Astrocyte of the cerebellum (primary cell): ENCODE measurements around the gene CENPW.

Source experiments
- DNase-seq: peaks from one replicate; pipeline ENCODE4 v3.0.0-alpha.2; 2011; ENCODE audit warnings: low read depth
- H3K4me3 ChIP-seq: 2 replicates; pipeline ENCODE4 v1.5.1; 2011; ENCODE audit warnings: mild to moderate bottlenecking, low read depth, low read length, moderate library complexity
- CTCF ChIP-seq: IDR thresholded peaks from 2 replicates; pipeline ENCODE4 v1.5.1; 2012; ENCODE audit warnings: low read length, low read depth, moderate library complexity, mild to moderate bottlenecking; ENCODE audit errors: missing control alignments
- in situ Hi-C: cut with HindIII; loops from 2 replicates; pipeline ENCODE4 v1.10.0; 2017; ENCODE audit warnings: low sequenced_read_pairs

CENPW gene

GRCh38 chr6:126339796-126340609 lies at the start of gene CENPW:
TSS of gene CENPW (plus strand) at chr6:126340115. CDS start at chr6:126340274, 159 bp downstream.
- in situ Hi-C loops: no loop called here
- peak; percentile 51 for DNase-seq
- H3K4me3 ChIP-seq: peak within 1 kb of the TSS; percentile 74
- TF ChIP-seq CTCF: no peak

GRCh38 chr6:126293891-126294524 lies 45.9 kb upstream of the CENPW start:
- in situ Hi-C loops: no loop called here
- H3K4me3 ChIP-seq: no peak overlapping the region
- DNase-seq: no peak
- no peak for TF ChIP-seq CTCF

- no peak for DNase-seq
- no peak overlapping the region for H3K4me3 ChIP-seq
- no peak for TF ChIP-seq CTCF
- in situ Hi-C loops: no loop called here
Measured at GRCh38 chr6:126300126-126300525, 39.8 kb upstream of the CENPW start.

- no peak for TF ChIP-seq CTCF
- no peak for DNase-seq
- no peak overlapping the region for H3K4me3 ChIP-seq
- in situ Hi-C loops: no loop called here
Measured at GRCh38 chr6:126300735-126301134, 39.2 kb upstream of the CENPW start.

- in situ Hi-C loops: no loop called here
- TF ChIP-seq CTCF: no peak
- H3K4me3 ChIP-seq: no peak overlapping the region
- DNase-seq: no peak
Measured at GRCh38 chr6:126302191-126302590, 37.7 kb upstream of the CENPW start.

GRCh38 chr6:126307849-126308248 lies 32.1 kb upstream of the CENPW start:
- TF ChIP-seq CTCF: no peak
- no peak overlapping the region for H3K4me3 ChIP-seq
- in situ Hi-C loops: no loop called here
- DNase-seq: peak; percentile 57
